NCI-H146 treated with DMSO at 0.1 percent for 48 hours (cell line): ENCODE results near the gene RBMXL2.
A peak's percentile ranks its signal among the peaks of the same experiment; 100 is the strongest.

Source experiments
- DNase-seq: peaks from one replicate; lab custom pipeline; 2025; ENCODE audit not compliant: unreplicated experiment; lab: John Stamatoyannopoulos, UW

Gene RBMXL2

GRCh38 chr11:7088921-7089320, at the start of gene RBMXL2:
TSS of gene RBMXL2 (plus strand) at chr11:7088998. CDS start at chr11:7089121, 123 bp downstream.
- no peak for DNase-seq

GRCh38 chr11:7046474-7047175, 42.2 kb upstream of the RBMXL2 start:
- DNase-seq, result no peak

- DNase-seq, result no peak
These were observed 38.6 kb upstream of the RBMXL2 start for GRCh38 chr11:7050191-7050590.

DNA sequence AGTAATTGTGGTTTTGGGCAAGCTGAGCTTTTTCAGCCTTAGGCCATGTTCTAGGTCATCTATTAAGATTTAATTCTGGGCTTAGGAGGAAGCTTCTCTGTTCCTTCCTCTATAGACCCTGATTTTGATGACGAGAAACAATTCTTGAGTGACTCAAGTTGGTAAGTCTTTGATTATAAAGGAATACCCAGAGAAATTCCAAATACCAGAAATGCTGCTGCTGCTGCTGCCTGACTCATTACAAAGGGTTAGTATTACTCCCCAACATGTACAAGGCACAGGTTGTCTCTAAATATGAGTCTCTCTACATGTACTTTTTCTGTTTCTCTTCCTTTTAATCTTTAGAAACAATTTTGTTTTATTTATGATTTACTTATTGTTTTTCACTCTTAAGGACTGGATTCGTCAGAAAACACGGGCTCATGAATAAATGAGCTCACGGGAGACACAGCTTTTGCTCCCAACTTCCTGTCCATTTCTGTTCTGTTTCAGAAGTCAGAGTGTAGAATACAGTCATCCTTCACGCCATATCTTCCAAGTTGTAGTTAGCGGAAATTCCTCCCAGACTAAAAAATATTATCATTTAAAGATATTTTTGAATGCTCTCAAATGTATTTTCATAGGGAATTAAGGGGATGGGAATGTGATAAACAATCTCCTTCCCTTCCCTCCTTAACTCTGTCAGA, 31.8 kb upstream of the RBMXL2 start:
- DNase-seq, result no peak

GRCh38 chr11:7057641-7058040, 31.2 kb upstream of the RBMXL2 start:
- DNase-seq, result no peak

- no peak for DNase-seq
These were observed 27.9 kb upstream of the RBMXL2 start for GRCh38 chr11:7060868-7061267.

- DNase-seq, result no peak
These were observed 26.3 kb upstream of the RBMXL2 start for GRCh38 chr11:7062534-7062933.

GRCh38 chr11:7072401-7073028, 16.3 kb upstream of the RBMXL2 start:
- no peak for DNase-seq

GRCh38 chr11:7077101-7077500, 11.7 kb upstream of the RBMXL2 start:
- no peak for DNase-seq

DNA sequence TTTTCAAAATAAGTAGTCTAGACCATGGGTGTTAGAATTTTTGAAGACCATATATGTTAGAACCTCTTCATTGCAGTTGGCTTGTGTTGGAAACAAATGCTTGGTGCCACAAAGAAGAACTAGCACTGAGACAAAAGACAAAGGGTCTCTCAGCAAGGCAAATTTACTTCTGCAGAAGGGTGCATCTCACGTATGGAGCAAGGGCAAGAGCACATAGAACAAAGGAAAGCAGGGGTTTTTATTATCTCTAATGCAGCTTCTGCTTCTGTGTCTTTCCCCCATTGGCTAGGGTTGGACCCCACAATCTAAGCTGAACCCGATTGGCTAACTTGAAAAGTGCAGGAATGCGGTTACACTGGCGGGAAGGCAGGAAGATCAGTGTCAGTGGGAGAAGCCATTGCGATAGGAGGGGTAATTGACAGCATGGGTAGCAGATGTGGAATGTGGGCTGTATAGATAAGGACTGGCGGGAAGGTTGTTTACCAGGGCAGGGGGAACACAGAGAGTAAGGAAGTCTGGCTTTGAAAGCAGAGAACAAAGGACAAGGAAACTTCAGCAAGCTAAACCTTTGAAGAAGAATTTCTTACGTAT, 9.2 kb upstream of the RBMXL2 start:
- no peak for DNase-seq

DNA sequence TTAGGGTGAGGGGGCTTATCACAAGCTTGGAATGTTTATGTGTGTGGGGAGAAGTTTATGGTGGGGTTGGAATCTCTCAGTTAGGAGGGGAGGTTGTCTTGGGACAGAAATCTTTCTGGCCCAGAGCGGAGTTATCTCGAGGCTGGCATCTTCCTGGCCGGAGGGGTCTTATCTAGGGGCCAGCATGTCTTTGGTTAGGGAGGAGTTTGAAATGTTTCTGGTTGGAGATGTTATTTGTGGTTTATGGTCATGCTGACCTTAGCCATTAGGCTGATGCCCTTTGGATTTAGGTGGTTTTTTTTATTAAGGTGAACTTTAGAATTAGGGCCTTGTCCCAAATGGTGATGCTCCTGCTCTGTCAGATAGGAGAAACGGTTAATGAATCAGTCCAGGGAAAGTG, 7.9 kb upstream of the RBMXL2 start:
- DNase-seq, result no peak

GRCh38 chr11:7081441-7081840, 7.4 kb upstream of the RBMXL2 start:
- DNase-seq, result no peak

GRCh38 chr11:7089328-7090251, 792 bp downstream of the RBMXL2 start:
- DNase-seq, result no peak

DNA sequence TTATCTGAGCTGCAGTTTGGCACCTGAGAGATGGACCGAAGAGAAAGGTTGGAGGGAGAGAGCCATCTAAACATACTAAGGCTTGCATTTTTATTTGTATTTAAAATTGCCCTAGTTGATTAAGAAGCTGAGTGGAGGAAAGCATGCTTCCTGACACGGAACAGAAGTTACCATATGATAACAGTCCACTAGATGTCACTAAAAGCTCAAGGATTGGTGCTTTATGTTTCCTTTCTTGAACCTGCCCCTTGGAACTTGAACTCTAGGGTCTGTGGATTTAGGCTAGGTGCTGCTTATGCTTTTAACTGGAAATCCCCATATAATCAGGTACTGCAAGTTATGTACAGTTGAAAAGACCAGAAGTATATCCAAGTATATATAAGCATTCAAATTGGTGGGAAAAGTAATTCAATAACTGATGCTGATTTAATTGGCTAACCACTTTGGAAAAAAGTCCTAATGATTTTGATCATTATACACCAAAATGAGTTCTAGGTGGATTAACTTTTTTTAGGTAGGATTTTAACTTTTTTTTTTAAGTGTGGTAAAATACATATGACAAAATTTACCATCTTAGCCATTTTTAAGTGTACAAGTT, 9.5 kb downstream of the RBMXL2 start:
- peak; percentile 42 for DNase-seq

GRCh38 chr11:7115780-7116179, 27.0 kb downstream of the RBMXL2 start:
- no peak for DNase-seq

DNA sequence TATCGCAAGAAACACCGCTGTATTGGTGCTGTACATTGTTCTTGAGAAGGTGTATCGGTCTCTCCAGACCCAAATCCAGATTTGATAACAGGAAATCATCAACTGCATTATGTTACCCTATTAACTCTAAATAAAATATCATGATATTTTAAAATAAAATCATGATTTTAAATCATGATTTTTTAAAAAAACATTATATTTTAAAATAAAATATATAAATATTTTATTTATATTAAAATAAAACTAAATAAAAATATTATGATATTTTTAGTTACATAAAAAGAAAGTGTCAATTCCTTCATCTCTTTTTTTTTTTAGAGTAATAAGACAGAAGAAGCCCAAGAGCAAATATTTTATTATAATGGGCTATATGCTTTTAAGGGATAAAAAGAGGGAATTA, 27.6 kb downstream of the RBMXL2 start:
- no peak for DNase-seq

DNA sequence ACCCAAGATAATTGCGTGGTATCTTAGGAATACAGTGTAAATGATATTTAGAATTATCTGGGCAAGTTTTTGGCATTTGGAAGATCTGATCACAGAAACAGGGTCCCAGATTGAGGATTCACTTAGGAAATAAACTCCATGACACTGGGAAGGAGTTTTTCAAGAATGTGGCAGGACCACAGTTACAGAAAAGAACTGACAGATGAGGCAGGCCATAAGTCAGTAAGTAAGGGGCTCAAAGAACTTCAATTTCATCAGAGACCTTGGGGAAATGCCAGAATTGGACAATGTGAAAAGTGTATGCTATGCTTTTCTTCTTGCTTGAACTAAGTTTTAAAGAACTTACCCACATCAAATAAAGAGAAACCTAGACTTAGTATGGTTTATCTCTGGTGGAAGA, 49.3 kb downstream of the RBMXL2 start:
- no peak for DNase-seq
